Stimulated activated CD8-positive, alpha-beta memory T cell treated with anti-CD3 and anti-CD28 coated beads, Interleukin-4, amount 100 ng/mL, for 48 hours (primary cell): Measurements from ENCODE around the gene CHST14.
"Not testable (repeated sequence)": the region's sequence is repeated elsewhere in the genome, so short reads cannot be mapped to it uniquely, and the experiment has no call there.

Experiments
- DNase-seq: peaks from one replicate; pipeline ENCODE4 v3.0.0-alpha.2; 2020

Gene CHST14

DNA sequence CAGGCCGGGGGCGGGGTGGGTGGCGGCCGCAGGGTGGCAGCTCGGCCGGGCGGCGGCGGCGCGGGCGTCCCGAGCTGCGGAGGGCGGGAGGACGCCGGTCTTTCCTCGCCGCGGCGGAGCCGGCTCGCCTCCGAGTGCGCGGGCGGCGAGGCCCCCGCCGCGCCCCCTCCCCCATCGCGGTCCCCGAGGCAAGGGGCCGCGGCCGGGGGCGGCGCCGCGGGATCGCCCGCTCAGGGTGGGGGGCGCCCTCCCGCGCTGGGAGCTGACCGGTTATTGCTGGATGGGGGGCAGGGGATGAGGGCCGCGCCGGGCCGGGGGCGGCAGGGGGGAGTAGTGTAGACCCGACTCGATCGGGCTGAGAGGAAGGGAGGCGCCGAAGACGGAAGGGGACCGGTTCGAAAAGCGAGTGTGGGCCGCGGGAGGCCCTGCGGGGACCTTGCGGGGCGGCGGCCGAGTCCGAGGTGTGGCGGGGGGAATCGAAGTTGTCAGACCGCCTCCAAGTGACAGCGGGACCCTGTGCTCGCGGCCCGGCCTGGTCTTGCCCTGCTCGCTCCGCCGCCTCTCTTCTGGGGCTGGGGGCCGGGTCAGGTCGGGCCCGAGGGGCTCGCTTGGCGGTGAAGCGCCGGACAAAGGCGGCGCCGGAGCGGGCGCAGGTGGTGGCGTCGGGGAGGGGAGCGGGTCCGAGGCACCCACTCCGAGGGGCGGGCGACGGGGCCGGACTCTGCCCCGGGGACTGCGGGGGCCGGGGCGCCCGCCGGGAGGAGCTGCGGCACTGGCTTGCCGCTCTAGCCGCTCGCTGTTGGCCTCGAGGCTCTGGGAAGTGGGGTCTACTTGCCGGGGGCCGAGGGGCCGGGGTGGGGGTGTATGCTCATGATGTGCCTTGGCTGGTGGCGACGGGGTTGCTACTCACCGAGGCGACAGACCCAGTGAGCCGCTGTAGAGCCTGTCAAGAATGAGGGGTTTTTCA is 28.9 kb upstream of the CHST14 start:
- no peak for DNase-seq

- no peak for DNase-seq
Observed at GRCh38 chr15:40443255-40443654, 27.5 kb upstream of the CHST14 start.

DNA sequence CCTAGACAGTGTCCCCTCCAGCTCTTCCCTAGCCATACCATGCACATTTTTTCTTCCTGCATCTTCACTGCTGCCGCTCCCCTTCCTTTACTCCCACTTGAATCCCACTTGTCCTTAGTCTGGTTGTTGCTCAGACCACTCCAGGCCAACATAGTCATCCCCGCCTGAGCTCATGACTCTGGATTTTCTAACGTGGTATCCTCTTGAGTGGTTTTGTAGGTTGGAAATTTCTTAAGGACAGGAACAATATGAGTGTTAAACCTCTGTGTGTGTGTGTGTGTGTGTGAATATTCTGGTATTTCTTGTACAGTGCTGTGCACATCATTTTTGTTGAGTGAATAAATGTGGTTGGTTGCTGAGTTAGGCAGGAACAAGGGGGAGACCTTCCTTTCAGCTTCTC is 26.9 kb upstream of the CHST14 start:
- no peak for DNase-seq

DNA sequence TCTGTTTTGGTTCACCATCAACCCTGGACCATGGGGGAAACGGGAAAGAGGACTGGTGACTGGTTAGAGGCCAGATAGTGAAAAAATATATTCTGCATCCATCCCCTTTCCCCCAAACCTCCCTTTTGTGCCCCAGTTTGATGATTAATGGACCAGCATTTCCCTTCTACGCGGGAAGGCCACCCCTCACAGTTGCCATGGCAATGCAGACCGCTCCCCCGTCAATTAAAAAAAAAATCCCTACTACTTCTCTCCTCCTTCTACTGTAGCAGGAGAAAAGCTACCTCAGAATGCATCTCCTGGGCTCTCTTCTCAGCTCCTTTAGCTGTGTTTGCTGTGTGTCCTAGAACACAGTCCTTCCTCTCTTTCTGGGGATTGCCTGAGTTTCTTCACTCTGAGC is 26.0 kb upstream of the CHST14 start:
- no peak for DNase-seq

- DNase-seq, result no peak
Observed at GRCh38 chr15:40445421-40445922, 25.3 kb upstream of the CHST14 start.

DNA sequence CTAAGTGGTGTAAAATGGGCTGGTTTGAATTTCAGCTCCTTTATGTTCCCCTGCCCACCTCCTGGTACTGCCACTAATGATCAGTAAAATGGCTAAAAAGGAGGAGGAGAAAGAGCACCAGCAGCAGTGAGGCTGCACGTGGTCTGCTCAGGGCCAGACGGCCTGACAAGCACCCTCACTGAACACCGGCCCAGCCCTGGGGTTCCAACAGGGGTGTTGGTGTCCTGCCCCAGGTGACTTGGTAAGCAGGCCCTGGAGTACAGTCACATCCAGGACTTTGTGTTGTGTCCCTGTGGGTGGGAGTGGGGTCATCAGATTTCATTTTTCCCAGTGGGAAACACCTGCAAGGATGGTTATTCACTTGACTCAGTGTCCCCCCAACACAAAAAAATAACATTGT is 24.6 kb upstream of the CHST14 start:
- no peak for DNase-seq

- DNase-seq, result no peak
Observed at GRCh38 chr15:40448354-40448753, 22.4 kb upstream of the CHST14 start.

DNA sequence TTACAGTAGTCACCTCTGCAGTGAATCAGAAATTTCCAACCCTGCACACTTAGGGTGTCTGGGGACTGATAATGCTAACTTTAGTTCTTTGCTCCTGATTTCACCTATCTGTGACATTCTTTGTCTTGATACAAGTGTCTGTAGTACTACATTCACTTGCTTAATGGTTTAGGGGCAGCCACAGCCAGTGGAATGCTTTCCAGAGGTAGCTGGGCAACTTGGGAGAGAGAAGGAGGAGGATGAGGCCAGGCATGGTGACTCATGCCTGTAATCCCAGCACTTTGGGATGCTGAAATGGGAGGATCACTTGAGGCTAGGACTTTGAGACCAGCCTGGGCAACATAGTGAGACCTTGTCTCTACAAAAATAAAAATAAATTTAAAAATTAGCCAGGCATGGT is 21.5 kb upstream of the CHST14 start:
- no peak for DNase-seq

GRCh38 chr15:40450047-40450446 is 20.7 kb upstream of the CHST14 start:
- no peak for DNase-seq

DNA sequence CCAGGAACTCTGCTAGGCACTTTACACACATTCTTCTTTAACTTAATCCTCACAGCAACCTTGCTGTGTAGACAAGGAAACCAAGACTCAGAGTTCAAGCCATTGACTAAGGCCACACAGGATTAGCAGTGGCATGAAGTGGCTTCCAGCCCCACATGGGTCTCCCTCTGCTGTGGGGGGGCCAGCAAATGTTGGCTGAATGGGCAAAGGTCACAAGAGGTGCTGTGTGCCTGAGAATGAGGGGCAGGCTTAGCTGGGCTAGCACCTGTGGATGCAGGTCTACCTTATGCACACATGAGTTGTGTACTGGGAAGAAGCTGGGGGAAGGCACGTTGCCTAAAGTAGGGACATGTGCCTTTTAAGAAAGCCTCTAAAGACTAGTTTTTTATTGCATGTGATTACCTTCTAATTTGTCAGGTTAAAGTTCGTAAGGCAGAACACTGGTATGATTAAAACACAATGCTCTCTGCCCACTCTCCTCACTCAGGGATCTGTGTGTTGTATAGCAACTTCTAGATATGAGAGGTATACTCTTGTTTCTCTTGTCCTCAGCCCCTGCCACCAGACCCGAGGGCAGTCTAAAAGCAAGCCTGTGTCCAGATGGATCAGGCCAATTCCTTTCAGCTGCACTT is 19.1 kb upstream of the CHST14 start:
- DNase-seq, result no peak

DNA sequence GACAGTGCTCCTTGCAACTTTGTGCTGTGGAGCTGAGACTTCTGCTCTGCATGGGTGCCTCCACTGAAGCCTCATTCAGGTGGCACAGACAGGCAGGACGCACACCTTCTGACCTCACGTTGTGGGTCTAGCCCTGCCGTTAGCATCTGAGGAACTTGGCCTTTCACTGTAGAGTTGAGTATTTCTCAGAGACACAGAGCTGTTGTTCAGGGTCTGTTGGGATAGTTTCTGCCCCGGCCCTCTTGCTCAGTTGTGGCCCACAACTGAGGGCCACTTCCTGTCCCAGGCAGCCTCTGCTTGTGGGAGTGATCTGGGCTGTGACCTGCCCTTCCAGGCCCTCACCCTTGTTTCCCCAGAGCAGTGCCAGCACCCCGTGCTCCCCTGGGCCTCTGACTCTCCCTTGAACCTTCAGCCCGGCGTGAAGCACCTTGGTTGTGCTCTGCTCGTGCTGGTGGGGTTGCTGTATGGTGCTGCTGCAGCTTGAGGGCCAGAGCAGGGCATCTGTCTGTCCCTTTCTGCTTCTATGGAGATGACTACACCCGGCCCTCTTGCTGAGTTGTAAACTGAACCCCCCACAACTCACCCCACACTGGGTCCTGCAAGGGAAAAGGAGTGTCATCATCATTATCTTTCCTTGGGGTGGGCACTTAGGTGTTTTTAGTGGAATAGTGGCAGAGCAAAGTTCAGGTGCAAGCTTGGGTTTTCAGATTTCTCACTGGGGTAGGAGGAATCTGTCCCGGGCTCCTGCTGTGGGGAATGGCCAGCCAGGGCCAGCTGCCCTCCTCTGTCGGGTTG is 18.3 kb upstream of the CHST14 start:
- no peak for DNase-seq

GRCh38 chr15:40453941-40454340 is 16.8 kb upstream of the CHST14 start:
- DNase-seq, result not testable (repeated sequence)

- no peak for DNase-seq
Observed at GRCh38 chr15:40454904-40455391, 15.8 kb upstream of the CHST14 start.

- DNase-seq, result no peak
Observed at GRCh38 chr15:40456299-40456712, 14.5 kb upstream of the CHST14 start.

DNA sequence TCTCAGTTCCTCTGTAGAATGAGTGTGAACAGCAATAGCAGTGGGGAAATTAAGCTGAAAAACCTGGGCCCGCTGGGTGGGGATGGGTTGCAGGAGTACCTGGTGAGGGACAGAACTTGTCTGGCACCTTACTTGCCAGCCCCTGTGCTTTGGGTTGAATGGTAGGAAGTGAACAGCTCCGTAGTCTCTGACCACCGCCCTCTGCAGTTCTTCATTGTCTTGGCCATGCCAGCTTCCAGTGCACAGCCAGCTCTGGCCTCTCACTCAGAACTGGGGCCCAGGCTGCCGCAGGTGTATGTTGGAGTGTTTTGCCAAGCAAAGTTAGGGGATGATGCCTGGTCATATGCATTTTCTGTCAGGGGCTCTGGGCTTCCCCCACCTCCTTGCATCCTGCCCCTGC is 14.0 kb upstream of the CHST14 start:
- DNase-seq, result no peak

DNA sequence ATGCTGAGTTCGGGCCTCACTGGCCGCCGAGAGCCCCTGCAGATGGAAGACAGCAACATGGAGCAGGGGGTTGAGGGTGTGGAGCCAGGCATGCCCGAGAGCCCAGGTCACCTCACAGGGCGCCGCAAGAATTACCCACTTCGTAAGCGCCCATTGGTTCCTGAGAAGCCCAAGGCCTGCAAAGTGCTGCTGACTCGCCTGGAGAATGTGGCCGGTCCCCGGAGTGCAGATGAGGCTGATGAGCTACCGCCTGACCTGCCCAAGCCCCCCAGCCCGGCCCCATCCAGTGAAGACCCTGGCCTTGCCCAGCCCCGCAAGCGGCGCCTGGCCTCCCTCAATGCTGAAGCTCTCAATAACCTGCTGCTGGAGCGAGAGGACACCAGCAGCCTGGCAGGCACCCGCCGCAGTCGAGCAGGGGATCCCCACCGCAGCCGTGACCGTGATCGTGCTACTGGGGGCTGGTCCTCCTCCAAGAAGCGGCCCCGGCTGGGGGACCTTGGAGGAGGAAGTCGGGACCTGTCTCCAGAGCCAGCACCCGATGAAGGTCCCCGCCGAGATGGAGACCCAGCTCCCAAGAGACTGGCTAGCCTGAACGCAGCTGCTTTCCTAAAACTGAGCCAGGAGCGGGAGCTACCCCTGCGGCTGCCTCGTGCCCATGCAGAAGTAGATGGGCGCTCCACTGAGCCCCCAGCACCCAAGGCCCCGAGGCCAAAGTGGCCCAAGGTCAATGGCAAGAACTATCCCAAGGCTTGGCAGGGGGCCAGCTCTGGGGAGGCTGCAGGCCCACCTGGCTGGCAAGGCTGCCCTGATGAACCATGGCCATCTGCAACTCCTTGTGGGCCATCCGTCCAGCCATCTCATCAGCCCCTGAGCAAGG is 12.1 kb upstream of the CHST14 start:
- DNase-seq, result no peak

- no peak for DNase-seq
Observed at GRCh38 chr15:40459391-40460015, 11.3 kb upstream of the CHST14 start.

- no peak for DNase-seq
Observed at GRCh38 chr15:40460404-40460803, 10.4 kb upstream of the CHST14 start.

- no peak for DNase-seq
Observed at GRCh38 chr15:40461958-40462357, 8.8 kb upstream of the CHST14 start.

DNA sequence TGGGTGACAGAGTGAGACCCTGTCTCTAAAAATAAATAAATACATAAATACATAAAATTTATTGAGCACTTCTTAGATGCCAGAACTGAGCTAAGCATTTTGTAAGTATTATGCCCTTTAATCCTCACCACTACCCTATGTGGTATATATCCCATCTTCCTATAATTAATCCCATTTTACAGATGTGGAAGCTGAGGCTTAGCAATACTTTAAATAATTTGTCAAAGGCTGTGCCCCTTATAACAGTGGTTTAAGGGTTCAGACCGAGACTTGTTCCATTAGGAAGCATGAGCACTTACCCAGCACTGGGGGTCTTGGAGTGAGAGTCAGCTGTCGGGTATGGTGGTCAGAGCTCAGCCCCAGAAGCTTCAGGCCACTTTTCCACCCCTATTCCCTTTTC is 7.5 kb upstream of the CHST14 start:
- DNase-seq, result no peak

- DNase-seq, result no peak
Observed at GRCh38 chr15:40463886-40464545, 6.8 kb upstream of the CHST14 start.
